ENCODE data around the gene EXOC6B.

Gene EXOC6B

DNA sequence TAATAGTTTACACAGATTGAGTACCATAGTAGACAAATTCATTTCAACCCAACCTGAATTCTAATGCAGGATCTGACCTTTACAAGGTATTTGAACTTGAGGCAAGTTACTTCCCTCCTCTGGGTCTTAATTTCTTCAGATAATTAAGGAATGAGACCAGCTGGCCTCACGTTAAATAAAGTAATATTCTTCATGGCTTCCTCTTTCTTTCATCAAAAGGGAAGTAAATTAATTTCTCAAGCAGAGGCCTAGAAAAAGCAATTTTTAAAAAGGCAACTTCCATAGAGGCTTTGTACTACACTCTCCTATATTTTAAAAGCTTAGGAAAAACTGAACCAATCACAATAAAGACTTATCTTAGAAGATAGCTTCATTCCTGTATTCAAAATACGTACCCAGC lies 109.2 kb downstream of the EXOC6B start:
- peaks cover 9% of the 10 kb centered on the region for H3K36me3 ChIP-seq
- no peak for DNase-seq
- H3K9me3 ChIP-seq (ENCODE audit: severe bottlenecking), result no peaks in the 10 kb centered on the region
- H3K4me3 ChIP-seq (ENCODE audit: low read depth, low read length), result no peak overlapping the region
- TF ChIP-seq, protein P1, sequence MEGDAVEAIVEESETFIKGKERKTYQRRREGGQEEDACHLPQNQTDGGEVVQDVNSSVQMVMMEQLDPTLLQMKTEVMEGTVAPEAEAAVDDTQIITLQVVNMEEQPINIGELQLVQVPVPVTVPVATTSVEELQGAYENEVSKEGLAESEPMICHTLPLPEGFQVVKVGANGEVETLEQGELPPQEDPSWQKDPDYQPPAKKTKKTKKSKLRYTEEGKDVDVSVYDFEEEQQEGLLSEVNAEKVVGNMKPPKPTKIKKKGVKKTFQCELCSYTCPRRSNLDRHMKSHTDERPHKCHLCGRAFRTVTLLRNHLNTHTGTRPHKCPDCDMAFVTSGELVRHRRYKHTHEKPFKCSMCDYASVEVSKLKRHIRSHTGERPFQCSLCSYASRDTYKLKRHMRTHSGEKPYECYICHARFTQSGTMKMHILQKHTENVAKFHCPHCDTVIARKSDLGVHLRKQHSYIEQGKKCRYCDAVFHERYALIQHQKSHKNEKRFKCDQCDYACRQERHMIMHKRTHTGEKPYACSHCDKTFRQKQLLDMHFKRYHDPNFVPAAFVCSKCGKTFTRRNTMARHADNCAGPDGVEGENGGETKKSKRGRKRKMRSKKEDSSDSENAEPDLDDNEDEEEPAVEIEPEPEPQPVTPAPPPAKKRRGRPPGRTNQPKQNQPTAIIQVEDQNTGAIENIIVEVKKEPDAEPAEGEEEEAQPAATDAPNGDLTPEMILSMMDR (IDR thresholded peaks at IDR 0.05; ENCODE audit: low read depth, low read length), result no peak
- H3K27ac ChIP-seq, result no peak overlapping the region
- H3K27me3 ChIP-seq (ENCODE audit: insufficient read depth, low read depth, severe bottlenecking), result no peaks in the 10 kb centered on the region

DNA sequence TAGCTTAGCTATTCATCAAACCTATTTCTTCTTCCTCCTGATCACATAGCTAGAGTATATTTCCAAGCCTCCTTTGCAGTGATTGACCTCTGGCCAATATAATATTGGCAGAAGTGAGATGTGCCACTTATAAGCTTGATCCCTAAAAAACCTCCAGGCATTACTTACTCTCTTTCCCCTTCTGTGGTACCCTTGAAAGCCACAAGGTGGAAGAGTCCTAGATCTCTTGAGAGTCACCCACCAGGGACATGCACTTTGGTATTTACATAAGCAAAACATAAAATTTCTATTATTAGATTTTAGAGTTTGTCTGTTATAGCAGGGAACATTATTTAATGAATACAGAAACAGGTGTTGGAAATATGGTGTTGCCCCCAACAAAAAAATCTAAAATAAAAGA lies 112.0 kb downstream of the EXOC6B start:
- H3K9me3 ChIP-seq (ENCODE audit: severe bottlenecking), result no peaks in the 10 kb centered on the region
- H3K27me3 ChIP-seq (ENCODE audit: insufficient read depth, low read depth, severe bottlenecking), result no peaks in the 10 kb centered on the region
- DNase-seq, result no peak
- TF ChIP-seq, protein P1 (IDR thresholded peaks at IDR 0.05; ENCODE audit: low read depth, low read length), result no peak
- H3K36me3 ChIP-seq, result peaks cover 9% of the 10 kb centered on the region
- no peak overlapping the region for H3K27ac ChIP-seq
- no peak overlapping the region for H3K4me3 ChIP-seq (ENCODE audit: low read depth, low read length)

DNA sequence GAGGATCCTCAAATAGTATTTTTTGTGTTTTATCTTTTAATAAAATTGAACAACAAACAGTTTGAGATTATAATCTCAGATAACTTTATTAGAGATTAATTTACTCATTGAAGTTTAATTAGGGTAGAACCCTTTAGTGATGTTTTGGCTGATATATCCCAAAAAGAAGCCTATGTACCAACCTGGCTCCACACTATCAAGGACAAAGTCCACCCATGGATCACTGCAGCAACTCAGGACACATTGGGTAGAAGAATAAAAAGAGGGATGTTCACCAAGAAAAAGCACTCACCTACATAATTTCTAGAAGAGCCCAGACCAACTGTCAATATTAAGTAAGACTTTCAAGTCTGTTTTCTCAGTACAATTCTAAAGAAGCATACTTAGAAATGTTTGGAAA lies 112.9 kb downstream of the EXOC6B start:
- Histone ChIP-seq H3K36me3 (peaks cover 8% of the 10 kb centered on the region), H3K27me3 (ENCODE audit: insufficient read depth, low read depth, severe bottlenecking) (no peaks in the 10 kb centered on the region), H3K4me3 (ENCODE audit: low read depth, low read length) (no peak overlapping the region), H3K27ac (no peak overlapping the region), H3K9me3 (ENCODE audit: severe bottlenecking) (no peaks in the 10 kb centered on the region)
- DNase-seq, result no peak
- TF ChIP-seq, protein P1 (IDR thresholded peaks at IDR 0.05; ENCODE audit: low read depth, low read length), result no peak

DNA sequence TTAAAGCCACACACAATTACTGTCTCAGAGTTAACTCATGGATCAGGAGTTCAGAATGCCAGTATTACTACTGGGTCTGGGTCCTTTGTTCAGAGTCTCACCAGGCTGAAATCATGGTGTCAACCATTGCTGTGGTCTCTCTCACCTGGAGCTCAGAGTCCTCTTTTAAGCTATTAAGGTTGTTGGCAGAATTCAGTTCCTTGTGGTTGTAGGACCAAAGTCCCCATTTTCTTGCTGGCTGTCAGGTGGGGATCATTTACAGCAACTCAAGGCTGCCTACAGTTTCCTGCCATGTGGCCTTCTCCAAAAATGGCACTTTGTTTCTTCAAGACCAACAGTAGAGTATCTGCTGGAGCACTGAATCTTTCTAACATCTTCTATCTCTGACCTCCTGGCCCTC lies 113.5 kb downstream of the EXOC6B start:
- no peak for DNase-seq
- Histone ChIP-seq H3K36me3 (peaks cover 6% of the 10 kb centered on the region), H3K27ac (no peak overlapping the region), H3K4me3 (ENCODE audit: low read depth, low read length) (no peak overlapping the region), H3K27me3 (ENCODE audit: insufficient read depth, low read depth, severe bottlenecking) (no peaks in the 10 kb centered on the region), H3K9me3 (ENCODE audit: severe bottlenecking) (no peaks in the 10 kb centered on the region)
- TF ChIP-seq, protein P1 (IDR thresholded peaks at IDR 0.05; ENCODE audit: low read depth, low read length), result no peak

DNA sequence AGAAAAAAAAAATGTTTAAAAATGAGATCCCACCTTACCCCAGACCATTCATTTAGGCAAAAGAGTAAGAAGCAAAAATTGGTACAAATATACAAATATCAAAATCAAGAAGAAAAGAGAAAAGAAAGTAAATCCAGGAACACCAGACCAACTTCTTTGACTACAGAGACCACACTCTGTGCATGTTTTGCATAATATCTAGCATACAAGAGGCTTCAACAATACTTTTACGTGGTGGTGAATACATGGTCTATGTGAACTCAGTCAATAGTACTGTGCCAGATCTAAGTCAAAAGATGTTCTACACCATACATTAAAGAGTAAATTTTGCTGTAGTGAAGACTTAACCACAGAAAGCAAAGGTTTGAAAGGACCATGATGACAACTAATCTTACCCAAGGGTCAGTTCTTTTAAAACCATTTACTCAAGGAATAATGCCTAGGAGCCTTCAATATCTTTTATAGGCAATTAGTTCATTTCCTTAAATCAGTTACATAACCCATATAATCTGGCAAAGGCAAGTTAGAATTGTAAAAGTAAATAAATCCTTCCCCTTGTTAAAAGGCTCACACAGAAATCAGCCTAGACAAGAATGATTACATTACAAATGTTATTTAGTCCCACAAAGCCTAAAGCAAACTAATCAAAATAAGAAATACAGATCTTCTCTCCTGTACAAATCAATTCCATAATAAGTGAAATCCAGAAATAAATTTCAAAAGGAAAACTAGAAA lies 115.2 kb downstream of the EXOC6B start:
- no peaks in the 10 kb centered on the region for H3K36me3 ChIP-seq
- no peak for DNase-seq
- no peak overlapping the region for H3K4me3 ChIP-seq (ENCODE audit: low read depth, low read length)
- no peaks in the 10 kb centered on the region for H3K27me3 ChIP-seq (ENCODE audit: insufficient read depth, low read depth, severe bottlenecking)
- TF ChIP-seq, protein P1 (IDR thresholded peaks at IDR 0.05; ENCODE audit: low read depth, low read length), result no peak
- H3K27ac ChIP-seq, result no peak overlapping the region
- H3K9me3 ChIP-seq (ENCODE audit: severe bottlenecking), result no peaks in the 10 kb centered on the region

DNA sequence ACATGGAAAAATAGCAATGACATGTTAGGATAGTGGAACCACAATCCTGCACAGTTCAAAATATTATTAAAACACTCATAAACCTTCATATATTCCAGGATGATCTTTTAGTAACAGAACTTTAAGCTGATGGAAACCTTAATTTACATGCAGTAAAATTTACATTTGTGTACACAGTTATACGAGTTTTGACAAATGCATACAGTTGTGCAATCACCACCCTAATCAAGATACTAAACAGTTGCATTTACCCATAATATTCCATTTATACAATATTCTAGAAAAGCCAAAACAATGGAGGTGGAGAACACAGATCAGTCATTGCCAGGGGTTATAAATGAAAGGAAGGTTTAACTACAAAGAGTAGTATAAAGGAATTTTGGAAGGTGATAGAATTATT lies 117.6 kb downstream of the EXOC6B start:
- Histone ChIP-seq H3K27me3 (ENCODE audit: insufficient read depth, low read depth, severe bottlenecking) (no peaks in the 10 kb centered on the region), H3K9me3 (ENCODE audit: severe bottlenecking) (no peaks in the 10 kb centered on the region), H3K27ac (no peak overlapping the region), H3K4me3 (ENCODE audit: low read depth, low read length) (no peak overlapping the region), H3K36me3 (no peaks in the 10 kb centered on the region)
- TF ChIP-seq, protein P1 (IDR thresholded peaks at IDR 0.05; ENCODE audit: low read depth, low read length), result no peak
- no peak for DNase-seq
